K562 (cell line): ENCODE results near the gene AKAIN1. TPM values are rescaled to one million over a fixed set of nuclear protein-coding genes. Genes with fewer than 3 reads are reported as not detected.

Experiments
- ATAC-seq: fragments of 200-7000 bp; cut with Tn5 transposase; 3 replicates; pipeline ENCODE4 v1.9.1; 2020; ENCODE audit warnings: moderate library complexity
- BruUV-seq: library from RNA; stranded (reverse); fragments of 400-500 nt; replicated peaks from 2 replicates; lab custom pipeline; 2021; lab: Mats Ljungman, UMichigan
- CTCF ChIA-PET: fragments of 300-600 bp; formaldehyde crosslinking; extraction: SDS; loops from one replicate; lab custom pipeline; 2021; ENCODE audit warnings: low intra/inter-chr PET ratio; lab: Yijun Ruan, JAX
- POLR2A ChIA-PET: fragments of 300-600, 350-650 bp; sonication (Branson Sonifier 250); formaldehyde crosslinking; extraction: SDS; loops from one replicate; lab custom pipeline; 2021; ENCODE audit warnings: antibody characterized with exemption, inconsistent platforms; lab: Yijun Ruan, JAX
- DNase-seq, 4 experiments: peaks; one replicate each; pipeline versions ENCODE4 v3.0.0 to v3.0.0-alpha.2; 2011 to 2018; ENCODE audit warnings: low spot score in 3 of 4, mixed read lengths in 3 of 4; ENCODE audit errors: extremely low read depth in 1 of 4
- FAIRE-seq: peaks from 2 replicates; lab custom pipeline; 2011; peaks lifted over from hg19 to GRCh38; lab: Jason Lieb, UNC
- H2AFZ ChIP-seq: 2 replicates; pipeline ENCODE4 v1.6.0; 2011; ENCODE audit warnings: low read depth, low read length, control low read depth, inconsistent platforms
- H3K27ac ChIP-seq: fragments of 200-600 bp; 3 replicates; pipeline ENCODE4 v1.8.0; 2011; ENCODE audit warnings: low read depth, mild to moderate bottlenecking, control low read depth, inconsistent platforms, low read length, moderate library complexity, mixed read lengths; ENCODE audit errors: extremely low read depth
- H3K27me3 ChIP-seq, 2 experiments: fragments of 300-600 bp in 1 of 2; 2 replicates in 1 of 2; 3 replicates in 1 of 2; pipeline versions ENCODE4 v1.6.0 to v1.8.0; 2011; ENCODE audit warnings: inconsistent platforms in 2 of 2, low read length in 2 of 2, mild to moderate bottlenecking in 1 of 2, mixed read lengths in 1 of 2, moderate library complexity in 1 of 2; ENCODE audit not compliant: control insufficient read depth in 2 of 2, insufficient read depth in 2 of 2
- H3K36me3 ChIP-seq: fragments of 300-600 bp; 3 replicates; pipeline ENCODE4 v1.8.0; 2011; ENCODE audit warnings: mild to moderate bottlenecking, low read length, inconsistent platforms; ENCODE audit not compliant: control insufficient read depth, insufficient read depth
- H3K4me1 ChIP-seq, 2 experiments: fragments of 200-600 bp in 1 of 2; replicated peaks in 1 of 2; 2 replicates in 1 of 2; 3 replicates in 1 of 2; pipeline versions ENCODE4 v1.5.1 to v1.8.0; 2011; ENCODE audit warnings: inconsistent platforms in 2 of 2, low read length in 2 of 2, mild to moderate bottlenecking in 1 of 2, mixed read lengths in 1 of 2, moderate library complexity in 1 of 2; ENCODE audit not compliant: control insufficient read depth in 2 of 2, insufficient read depth in 2 of 2
- H3K4me2 ChIP-seq: 2 replicates; pipeline ENCODE4 v1.6.1; 2011; ENCODE audit warnings: low read length, control low read depth, inconsistent platforms, mixed read lengths; ENCODE audit not compliant: insufficient read depth
- H3K4me3 ChIP-seq: fragments of 200-600 bp; sonication (generic), shearing (Covaris generic); 2 replicates; pipeline ENCODE4 v1.5.1; 2016; ENCODE audit warnings: control low read depth, inconsistent platforms
- H3K79me2 ChIP-seq: fragments of 200-600 bp; 3 replicates; pipeline ENCODE4 v1.8.0; 2011; ENCODE audit warnings: low read length, inconsistent platforms; ENCODE audit not compliant: control insufficient read depth, insufficient read depth
- H3K9ac ChIP-seq, 2 experiments: 2 replicates each; pipeline versions ENCODE4 v1.6.0 to v1.6.1; 2011; ENCODE audit warnings: low read depth in 2 of 2, low read length in 2 of 2, control low read depth in 1 of 2, inconsistent platforms in 1 of 2, mild to moderate bottlenecking in 1 of 2, mixed read lengths in 1 of 2; ENCODE audit not compliant: insufficient read depth in 1 of 2
- H3K9me1 ChIP-seq: one replicate; pipeline ENCODE4 v1.6.0; 2011; ENCODE audit warnings: inconsistent platforms, mild to moderate bottlenecking, low read length, moderate library complexity; ENCODE audit not compliant: control insufficient read depth, insufficient read depth
- H3K9me3 ChIP-seq: replicated peaks from 2 replicates; pipeline ENCODE4 v1.5.1; 2011; ENCODE audit warnings: low read depth, low read length, inconsistent platforms; ENCODE audit not compliant: control insufficient read depth, insufficient read depth
- H4K20me1 ChIP-seq: replicated peaks from 2 replicates; pipeline ENCODE4 v1.6.1; 2011; ENCODE audit warnings: low read length, inconsistent platforms, mixed read lengths; ENCODE audit not compliant: control insufficient read depth, insufficient read depth
- E2F3 ChIP-seq: fragments of 250-450 bp; sonication (Bioruptor Pico); IDR thresholded peaks from 2 replicates; pipeline ENCODE4 v1.4.0; 2020; ENCODE audit warnings: mild to moderate bottlenecking
- ETS2 ChIP-seq: IDR thresholded peaks from 2 replicates; pipeline ENCODE4 v1.6.1; 2016; ENCODE audit warnings: borderline replicate concordance, missing genetic modification characterization, mild to moderate bottlenecking, moderate library complexity, missing compliant biosample characterization; ENCODE audit not compliant: poor library complexity, severe bottlenecking
- FOXM1 ChIP-seq, 2 experiments: fragments of 450-650 bp in 1 of 2; sonication (generic) in 1 of 2; formaldehyde crosslinking in 1 of 2; IDR thresholded peaks; 2 replicates each; pipeline versions ENCODE4 v1.6.1 to v1.9.0; 2017 to 2022; ENCODE audit warnings: low read depth in 2 of 2, mild to moderate bottlenecking in 2 of 2, missing genetic modification reagents in 1 of 2, moderate library complexity in 1 of 2
- IRF2 ChIP-seq: sonication (generic); formaldehyde crosslinking; IDR thresholded peaks from 2 replicates; pipeline ENCODE4 v1.8.1; 2022; ENCODE audit warnings: mild to moderate bottlenecking, missing genetic modification reagents
- NFRKB ChIP-seq: fragments of 450-650 bp; IDR thresholded peaks from 2 replicates; pipeline ENCODE4 v1.6.1; 2016; ENCODE audit warnings: low read depth
- NR2F6 ChIP-seq: fragments of 450-650 bp; formaldehyde crosslinking; IDR thresholded peaks from 2 replicates; pipeline ENCODE4 v1.4.0; 2020; ENCODE audit warnings: mild to moderate bottlenecking
- U2AF1 ChIP-seq: fragments of 200-400 bp; formaldehyde crosslinking; optimal IDR thresholded peaks from 2 replicates; pipeline ENCODE3; 2017; ENCODE audit warnings: mild to moderate bottlenecking, low read depth, low read length, moderate library complexity
- WGBS: fragments of 100-300 bp; shearing (Covaris generic); methylation state at CpG from one replicate; pipeline ENCODE4 v1.1.6; 2016; ENCODE audit warnings: low coverage, mixed read lengths; ENCODE audit not compliant: insufficient coverage; ENCODE audit errors: missing lambda C conversion rate; 5-methylcytosine and 5-hydroxymethylcytosine counted together
- in situ Hi-C: fragments of 300-500 bp; cut with MboI; formaldehyde crosslinking; loops from 4 replicates; pipeline ENCODE4 v1.15.0; 2018; ENCODE audit warnings: inconsistent platforms, mixed read lengths
- intact Hi-C: fragments of 100-400 bp; cut with micrococcal nuclease; formaldehyde crosslinking; loops from 2 replicates; pipeline ENCODE4 v1.14.2; 2022
- polyA plus RNA-seq, 8 experiments: library from polyadenylated mRNA; depleted of rRNA in 4 of 8; stranded (reverse) in 5 of 8; unstranded in 3 of 8; fragments of >200 nt; fragmentation: Nextera tagmentation in 2 of 8; fragmentation: Illumina TruSeq in 1 of 8; extraction: Ambion mirVana in 2 of 8; extraction: Trizol in 1 of 8; gene quantifications; 2 replicates each; pipeline versions ENCODE4 v1.2.1 to v1.2.3, GENCODE V29; 2011 to 2014; ENCODE audit warnings: inconsistent platforms in 1 of 8, missing spikeins in 1 of 8
- total RNA-seq, 7 experiments: library from RNA; depleted of rRNA in 6 of 7; stranded (reverse); fragments of >200 nt in 6 of 7; fragmentation: Illumina TruSeq in 2 of 7; extraction: Trizol in 2 of 7; gene quantifications; 2 replicates each; pipeline versions ENCODE4 v1.2.1 to v1.2.3, GENCODE V29; 2011 to 2021; ENCODE audit warnings: low replicate concordance in 1 of 7
- TF ChIP-seq, protein P1 (sequence below): fragments of 450-650 bp; IDR thresholded peaks from 2 replicates; pipeline ENCODE4 v1.6.1; 2016; ENCODE audit warnings: low read depth
- TF ChIP-seq, protein P2 (sequence below): IDR thresholded peaks from 3 replicates; pipeline ENCODE4 v1.6.1; 2011; ENCODE audit warnings: borderline replicate concordance, mild to moderate bottlenecking, moderate library complexity; ENCODE audit not compliant: insufficient read length; ENCODE audit errors: extremely low read depth
- TF ChIP-seq, protein P3 (sequence below): fragments of 450-650 bp; IDR thresholded peaks from 2 replicates; pipeline ENCODE4 v1.6.1; 2017; ENCODE audit warnings: mild to moderate bottlenecking, moderate library complexity

AKAIN1 gene
- total and polyA plus RNA-seq, 9 of the 15 experiments (the other 6 are each of a cell fraction or from before 2014, with no cell fraction given), result not detected

DNA sequence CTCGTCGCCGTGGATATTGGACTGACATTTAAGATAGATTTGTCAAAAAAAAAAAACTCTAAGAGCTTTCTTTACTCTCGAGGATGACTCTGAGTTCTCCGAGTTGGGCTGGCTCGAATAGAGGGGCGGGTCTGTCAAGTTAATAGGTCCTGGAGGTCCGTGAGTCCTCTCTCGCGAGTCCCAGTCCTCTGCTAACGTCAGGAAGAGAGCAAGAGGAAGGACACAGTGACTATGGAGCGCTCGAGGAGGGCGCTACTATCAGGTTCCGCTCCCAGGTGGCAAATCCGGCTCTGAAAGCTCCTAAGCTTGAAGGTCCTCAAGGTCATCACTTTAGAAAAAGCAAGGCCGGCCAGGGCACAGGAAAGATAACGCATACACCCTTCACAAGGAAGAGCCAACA lies 404 bp upstream of the AKAIN1 start:
- H3K27me3 ChIP-seq, result peaks cover 5 to 15% of the 10 kb centered on the region in 2 experiments; a peak in 3 of 5 replicates
- in situ Hi-C loops (no loop called here), intact Hi-C loops (no loop called here)
- H3K4me1 ChIP-seq, result peaks cover 0 to 5% of the 10 kb centered on the region in 2 experiments; a peak in 1 of 5 replicates
- FAIRE-seq (no peak), DNase-seq (no peak), ATAC-seq (no peak)
- no peaks in the 10 kb centered on the region for H3K9me3 ChIP-seq
- no TSS peak for BruUV-seq
- POLR2A ChIA-PET, result interaction anchor here (0.7 kb wide), 1 partner anchor 18 kb away, joined by 3 read pairs; no protein-coding TSS in a partner anchor
- no peak overlapping the region for H3K9ac ChIP-seq
- no peak overlapping the region for H2AFZ ChIP-seq
- H3K36me3 ChIP-seq, result no peaks in the 10 kb centered on the region
- H3K79me2 ChIP-seq, result no peaks in the 10 kb centered on the region
- no peak overlapping the region for H3K27ac ChIP-seq
- H3K9me1 ChIP-seq, result no peaks in the 10 kb centered on the region
- 1% methylated on average over 18 of the region's 18 CpGs for WGBS
- no peak overlapping the region for H3K4me2 ChIP-seq
- H4K20me1 ChIP-seq, result no peaks in the 10 kb centered on the region
- no peak overlapping the region for H3K4me3 ChIP-seq
- CTCF ChIA-PET, result no interaction called here
- TF ChIP-seq FOXM1 (IDR thresholded peaks at IDR 0.05; ENCODE audit: low read depth) (no peak), FOXM1 (CRISPR knock-in tag; IDR thresholded peaks at IDR 0.05; ENCODE audit: low read depth) (no peak), ETS2 (tag) (no peak), E2F3 (CRISPR knock-in tag) (no peak), NFRKB (no peak), NR2F6 (no peak), IRF2 (no peak), U2AF1 (no peak)
- TF ChIP-seq, protein P1, sequence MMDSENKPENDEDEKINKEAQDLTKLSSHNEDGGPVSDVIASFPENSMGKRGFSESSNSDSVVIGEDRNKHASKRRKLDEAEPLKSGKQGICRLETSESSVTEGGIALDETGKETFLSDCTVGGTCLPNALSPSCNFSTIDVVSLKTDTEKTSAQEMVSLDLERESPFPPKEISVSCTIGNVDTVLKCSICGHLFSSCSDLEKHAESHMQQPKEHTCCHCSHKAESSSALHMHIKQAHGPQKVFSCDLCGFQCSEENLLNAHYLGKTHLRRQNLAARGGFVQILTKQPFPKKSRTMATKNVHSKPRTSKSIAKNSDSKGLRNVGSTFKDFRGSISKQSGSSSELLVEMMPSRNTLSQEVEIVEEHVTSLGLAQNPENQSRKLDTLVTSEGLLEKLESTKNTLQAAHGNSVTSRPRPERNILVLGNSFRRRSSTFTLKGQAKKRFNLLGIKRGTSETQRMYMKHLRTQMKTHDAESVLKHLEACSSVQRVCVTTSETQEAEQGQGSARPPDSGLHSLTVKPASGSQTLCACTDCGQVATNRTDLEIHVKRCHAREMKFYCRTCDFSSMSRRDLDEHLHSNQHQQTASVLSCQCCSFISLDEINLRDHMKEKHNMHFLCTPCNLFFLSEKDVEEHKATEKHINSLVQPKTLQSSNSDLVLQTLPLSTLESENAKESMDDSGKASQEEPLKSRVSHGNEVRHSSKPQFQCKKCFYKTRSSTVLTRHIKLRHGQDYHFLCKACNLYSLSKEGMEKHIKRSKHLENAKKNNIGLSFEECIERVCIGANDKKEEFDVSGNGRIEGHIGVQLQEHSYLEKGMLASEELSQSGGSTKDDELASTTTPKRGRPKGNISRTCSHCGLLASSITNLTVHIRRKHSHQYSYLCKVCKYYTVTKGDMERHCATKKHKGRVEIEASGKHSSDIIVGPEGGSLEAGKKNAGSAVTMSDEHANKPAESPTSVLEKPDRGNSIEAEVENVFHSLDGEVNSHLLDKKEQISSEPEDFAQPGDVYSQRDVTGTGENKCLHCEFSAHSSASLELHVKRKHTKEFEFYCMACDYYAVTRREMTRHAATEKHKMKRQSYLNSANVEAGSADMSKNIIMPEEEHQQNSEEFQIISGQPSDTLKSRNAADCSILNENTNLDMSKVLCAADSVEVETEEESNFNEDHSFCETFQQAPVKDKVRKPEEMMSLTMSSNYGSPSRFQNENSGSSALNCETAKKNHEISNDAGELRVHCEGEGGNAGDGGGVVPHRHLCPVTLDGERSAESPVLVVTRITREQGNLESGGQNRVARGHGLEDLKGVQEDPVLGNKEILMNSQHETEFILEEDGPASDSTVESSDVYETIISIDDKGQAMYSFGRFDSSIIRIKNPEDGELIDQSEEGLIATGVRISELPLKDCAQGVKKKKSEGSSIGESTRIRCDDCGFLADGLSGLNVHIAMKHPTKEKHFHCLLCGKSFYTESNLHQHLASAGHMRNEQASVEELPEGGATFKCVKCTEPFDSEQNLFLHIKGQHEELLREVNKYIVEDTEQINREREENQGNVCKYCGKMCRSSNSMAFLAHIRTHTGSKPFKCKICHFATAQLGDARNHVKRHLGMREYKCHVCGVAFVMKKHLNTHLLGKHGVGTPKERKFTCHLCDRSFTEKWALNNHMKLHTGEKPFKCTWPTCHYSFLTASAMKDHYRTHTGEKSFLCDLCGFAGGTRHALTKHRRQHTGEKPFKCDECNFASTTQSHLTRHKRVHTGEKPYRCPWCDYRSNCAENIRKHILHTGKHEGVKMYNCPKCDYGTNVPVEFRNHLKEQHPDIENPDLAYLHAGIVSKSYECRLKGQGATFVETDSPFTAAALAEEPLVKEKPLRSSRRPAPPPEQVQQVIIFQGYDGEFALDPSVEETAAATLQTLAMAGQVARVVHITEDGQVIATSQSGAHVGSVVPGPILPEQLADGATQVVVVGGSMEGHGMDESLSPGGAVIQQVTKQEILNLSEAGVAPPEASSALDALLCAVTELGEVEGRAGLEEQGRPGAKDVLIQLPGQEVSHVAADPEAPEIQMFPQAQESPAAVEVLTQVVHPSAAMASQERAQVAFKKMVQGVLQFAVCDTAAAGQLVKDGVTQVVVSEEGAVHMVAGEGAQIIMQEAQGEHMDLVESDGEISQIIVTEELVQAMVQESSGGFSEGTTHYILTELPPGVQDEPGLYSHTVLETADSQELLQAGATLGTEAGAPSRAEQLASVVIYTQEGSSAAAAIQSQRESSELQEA, result no peak
- TF ChIP-seq, protein P2, sequence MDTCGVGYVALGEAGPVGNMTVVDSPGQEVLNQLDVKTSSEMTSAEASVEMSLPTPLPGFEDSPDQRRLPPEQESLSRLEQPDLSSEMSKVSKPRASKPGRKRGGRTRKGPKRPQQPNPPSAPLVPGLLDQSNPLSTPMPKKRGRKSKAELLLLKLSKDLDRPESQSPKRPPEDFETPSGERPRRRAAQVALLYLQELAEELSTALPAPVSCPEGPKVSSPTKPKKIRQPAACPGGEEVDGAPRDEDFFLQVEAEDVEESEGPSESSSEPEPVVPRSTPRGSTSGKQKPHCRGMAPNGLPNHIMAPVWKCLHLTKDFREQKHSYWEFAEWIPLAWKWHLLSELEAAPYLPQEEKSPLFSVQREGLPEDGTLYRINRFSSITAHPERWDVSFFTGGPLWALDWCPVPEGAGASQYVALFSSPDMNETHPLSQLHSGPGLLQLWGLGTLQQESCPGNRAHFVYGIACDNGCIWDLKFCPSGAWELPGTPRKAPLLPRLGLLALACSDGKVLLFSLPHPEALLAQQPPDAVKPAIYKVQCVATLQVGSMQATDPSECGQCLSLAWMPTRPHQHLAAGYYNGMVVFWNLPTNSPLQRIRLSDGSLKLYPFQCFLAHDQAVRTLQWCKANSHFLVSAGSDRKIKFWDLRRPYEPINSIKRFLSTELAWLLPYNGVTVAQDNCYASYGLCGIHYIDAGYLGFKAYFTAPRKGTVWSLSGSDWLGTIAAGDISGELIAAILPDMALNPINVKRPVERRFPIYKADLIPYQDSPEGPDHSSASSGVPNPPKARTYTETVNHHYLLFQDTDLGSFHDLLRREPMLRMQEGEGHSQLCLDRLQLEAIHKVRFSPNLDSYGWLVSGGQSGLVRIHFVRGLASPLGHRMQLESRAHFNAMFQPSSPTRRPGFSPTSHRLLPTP, result no peak
- TF ChIP-seq, protein P3, sequence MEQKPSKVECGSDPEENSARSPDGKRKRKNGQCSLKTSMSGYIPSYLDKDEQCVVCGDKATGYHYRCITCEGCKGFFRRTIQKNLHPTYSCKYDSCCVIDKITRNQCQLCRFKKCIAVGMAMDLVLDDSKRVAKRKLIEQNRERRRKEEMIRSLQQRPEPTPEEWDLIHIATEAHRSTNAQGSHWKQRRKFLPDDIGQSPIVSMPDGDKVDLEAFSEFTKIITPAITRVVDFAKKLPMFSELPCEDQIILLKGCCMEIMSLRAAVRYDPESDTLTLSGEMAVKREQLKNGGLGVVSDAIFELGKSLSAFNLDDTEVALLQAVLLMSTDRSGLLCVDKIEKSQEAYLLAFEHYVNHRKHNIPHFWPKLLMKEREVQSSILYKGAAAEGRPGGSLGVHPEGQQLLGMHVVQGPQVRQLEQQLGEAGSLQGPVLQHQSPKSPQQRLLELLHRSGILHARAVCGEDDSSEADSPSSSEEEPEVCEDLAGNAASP, result no peak
